ENCODE data around the gene NEMP1. TPM values are rescaled to one million over a fixed set of nuclear protein-coding genes. Genes with fewer than 3 reads are reported as not detected.
"Not testable (repeated sequence)": the region's sequence is repeated elsewhere in the genome, so short reads cannot be mapped to it uniquely, and the experiment has no call there.

The NEMP1 gene
- total and polyA plus RNA-seq, 10 of the 15 experiments (the other 5 are each of a cell fraction or from before 2014, with no cell fraction given): 4.0 to 45.9 (median 19.8) TPM

GRCh38 chr12:57018906-57019305 lies 59.7 kb downstream of the NEMP1 start:
- ChIA-PET POLR2A (no interaction called here), RAD21 (ENCODE audit: unreplicated experiment) (interaction anchor here (1.0 to 2.6 kb wide), 2 partner anchors 17 to 93 kb away, joined by 3 to 9 read pairs; partner anchors contain the start of gene STAT6), CTCF (interaction anchor here (1.1 to 3.5 kb wide), 9 partner anchors 8 to 93 kb away, joined by 3 to 13 read pairs (median 6); partner anchors contain the start of genes STAT6 and ZBTB39), SMC1A (ENCODE audit: uncharacterized antibody, unreplicated experiment) (interaction anchor here (1.0 to 4.4 kb wide), 8 partner anchors 10 to 211 kb away, joined by 3 to 19 read pairs (median 3); partner anchors contain the start of genes SHMT2 and STAT6)
- H4K20me1 ChIP-seq (ENCODE audit: control insufficient read depth, insufficient read depth): no peaks in the 10 kb centered on the region
- intact Hi-C loops (cut with micrococcal nuclease; ENCODE audit: unreplicated experiment): no loop called here
- H3K4me3 ChIP-seq: no peak overlapping the region
- H2AFZ ChIP-seq (ENCODE audit: control insufficient read depth, low read depth, low read length): no peak overlapping the region
- no peak overlapping the region for H3K4me2 ChIP-seq (ENCODE audit: control insufficient read depth, insufficient read depth)
- no peak overlapping the region for H3K9ac ChIP-seq (ENCODE audit: control insufficient read depth, insufficient read depth, low read length)
- no TSS peak for BruUV-seq (replicated peaks)
- no peaks in the 10 kb centered on the region for H3K4me1 ChIP-seq (ENCODE audit: control insufficient read depth, insufficient read depth, low read length)
- 0% methylated on average over 1 of the region's 1 CpG for WGBS (ENCODE audit: insufficient coverage, insufficient replicate concordance, low lambda C conversion rate, missing lambda C conversion rate)
- no peaks in the 10 kb centered on the region for H3K9me3 ChIP-seq (replicated peaks; ENCODE audit: control insufficient read depth, insufficient read depth, low read length)
- no peaks in the 10 kb centered on the region for H3K36me3 ChIP-seq (ENCODE audit: control insufficient read depth in 2 of 2, insufficient read depth in 2 of 2, low read length in 1 of 2)
- H3K27ac ChIP-seq (ENCODE audit: control insufficient read depth, insufficient read depth): no peak overlapping the region
- FAIRE-seq (no peak), DNase-seq (ENCODE audit: low read depth, low spot score) (no peak), ATAC-seq (no peak)
- TF ChIP-seq TCF12 (IDR thresholded peaks at IDR 0.05; ENCODE audit: low read depth, low read length) (no peak), ZBTB33 (IDR thresholded peaks at IDR 0.05) (no peak)
- TF ChIP-seq, protein P1, sequence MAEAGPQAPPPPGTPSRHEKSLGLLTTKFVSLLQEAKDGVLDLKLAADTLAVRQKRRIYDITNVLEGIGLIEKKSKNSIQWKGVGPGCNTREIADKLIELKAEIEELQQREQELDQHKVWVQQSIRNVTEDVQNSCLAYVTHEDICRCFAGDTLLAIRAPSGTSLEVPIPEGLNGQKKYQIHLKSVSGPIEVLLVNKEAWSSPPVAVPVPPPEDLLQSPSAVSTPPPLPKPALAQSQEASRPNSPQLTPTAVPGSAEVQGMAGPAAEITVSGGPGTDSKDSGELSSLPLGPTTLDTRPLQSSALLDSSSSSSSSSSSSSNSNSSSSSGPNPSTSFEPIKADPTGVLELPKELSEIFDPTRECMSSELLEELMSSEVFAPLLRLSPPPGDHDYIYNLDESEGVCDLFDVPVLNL (IDR thresholded peaks at IDR 0.05; ENCODE audit: low read depth, low read length): no peak
- TF ChIP-seq, protein P2, sequence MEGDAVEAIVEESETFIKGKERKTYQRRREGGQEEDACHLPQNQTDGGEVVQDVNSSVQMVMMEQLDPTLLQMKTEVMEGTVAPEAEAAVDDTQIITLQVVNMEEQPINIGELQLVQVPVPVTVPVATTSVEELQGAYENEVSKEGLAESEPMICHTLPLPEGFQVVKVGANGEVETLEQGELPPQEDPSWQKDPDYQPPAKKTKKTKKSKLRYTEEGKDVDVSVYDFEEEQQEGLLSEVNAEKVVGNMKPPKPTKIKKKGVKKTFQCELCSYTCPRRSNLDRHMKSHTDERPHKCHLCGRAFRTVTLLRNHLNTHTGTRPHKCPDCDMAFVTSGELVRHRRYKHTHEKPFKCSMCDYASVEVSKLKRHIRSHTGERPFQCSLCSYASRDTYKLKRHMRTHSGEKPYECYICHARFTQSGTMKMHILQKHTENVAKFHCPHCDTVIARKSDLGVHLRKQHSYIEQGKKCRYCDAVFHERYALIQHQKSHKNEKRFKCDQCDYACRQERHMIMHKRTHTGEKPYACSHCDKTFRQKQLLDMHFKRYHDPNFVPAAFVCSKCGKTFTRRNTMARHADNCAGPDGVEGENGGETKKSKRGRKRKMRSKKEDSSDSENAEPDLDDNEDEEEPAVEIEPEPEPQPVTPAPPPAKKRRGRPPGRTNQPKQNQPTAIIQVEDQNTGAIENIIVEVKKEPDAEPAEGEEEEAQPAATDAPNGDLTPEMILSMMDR (IDR thresholded peaks at IDR 0.05 in 2 of 3, conservative IDR thresholded peaks at IDR 0.05 in 1 of 3; ENCODE audit: control insufficient read depth in 2 of 3, extremely low read depth in 1 of 3, insufficient read depth in 1 of 3, low read depth in 3 of 3, low read length in 3 of 3): no peak
- in situ Hi-C loops (cut with MboI): no loop called here
- H3K27me3 ChIP-seq (replicated peaks in 1 of 2; ENCODE audit: control insufficient read depth in 2 of 2, insufficient read depth in 2 of 2, low read length in 1 of 2): no peaks in the 10 kb centered on the region
- H3K79me2 ChIP-seq (ENCODE audit: control insufficient read depth, insufficient read depth, low read length): no peaks in the 10 kb centered on the region

DNA sequence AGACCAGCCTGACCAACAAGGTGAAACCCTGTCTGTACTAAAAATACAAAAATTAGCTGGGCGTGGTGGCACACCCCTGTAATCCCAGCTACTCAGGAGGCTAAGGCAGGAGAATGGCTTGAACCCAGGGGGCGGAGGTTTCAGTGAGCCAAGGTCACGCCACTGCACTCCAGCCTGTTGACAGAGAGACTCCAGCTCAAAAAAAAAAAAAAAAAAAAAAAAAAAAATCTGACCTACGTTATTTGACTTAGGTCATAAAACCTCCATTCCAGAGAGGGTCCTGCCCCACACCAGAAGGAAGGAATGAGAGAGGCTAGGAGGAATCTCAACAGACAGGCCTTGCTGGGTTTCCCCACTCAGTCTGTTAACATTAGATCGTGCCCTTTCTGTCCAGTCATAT lies 60.2 kb downstream of the NEMP1 start:
- intact Hi-C loops (cut with micrococcal nuclease; ENCODE audit: unreplicated experiment); H3K79me2 ChIP-seq (ENCODE audit: control insufficient read depth, insufficient read depth, low read length); FAIRE-seq; H3K9ac ChIP-seq (ENCODE audit: control insufficient read depth, insufficient read depth, low read length); ATAC-seq; in situ Hi-C loops (cut with MboI); H3K4me1 ChIP-seq (ENCODE audit: control insufficient read depth, insufficient read depth, low read length); BruUV-seq (replicated peaks); H3K4me3 ChIP-seq; H3K27me3 ChIP-seq (replicated peaks in 1 of 2; ENCODE audit: control insufficient read depth in 2 of 2, insufficient read depth in 2 of 2, low read length in 1 of 2); H3K9me3 ChIP-seq (replicated peaks; ENCODE audit: control insufficient read depth, insufficient read depth, low read length); H3K36me3 ChIP-seq (ENCODE audit: control insufficient read depth in 2 of 2, insufficient read depth in 2 of 2, low read length in 1 of 2); H3K27ac ChIP-seq (ENCODE audit: control insufficient read depth, insufficient read depth); H4K20me1 ChIP-seq (ENCODE audit: control insufficient read depth, insufficient read depth); DNase-seq (ENCODE audit: low read depth, low spot score); H3K4me2 ChIP-seq (ENCODE audit: control insufficient read depth, insufficient read depth); H2AFZ ChIP-seq (ENCODE audit: control insufficient read depth, low read depth, low read length): not testable (repeated sequence)
- WGBS (ENCODE audit: insufficient coverage, insufficient replicate concordance, low lambda C conversion rate, missing lambda C conversion rate): 64% methylated on average over 4 of the region's 5 CpGs
- ChIA-PET POLR2A (interaction anchor here (1.4 kb wide), 1 partner anchor 9 kb away, joined by 5 read pairs; no protein-coding TSS in a partner anchor), RAD21 (ENCODE audit: unreplicated experiment) (interaction anchor here (0.9 to 2.6 kb wide), 3 partner anchors 10 to 93 kb away, joined by 3 to 9 read pairs (median 6); partner anchors contain the start of gene STAT6), CTCF (interaction anchor here (0.5 to 3.5 kb wide), 11 partner anchors 9 to 106 kb away, joined by 3 to 13 read pairs (median 6); partner anchors contain the start of genes STAT6 and ZBTB39), SMC1A (ENCODE audit: uncharacterized antibody, unreplicated experiment) (interaction anchor here (1.2 to 4.4 kb wide), 6 partner anchors 10 to 211 kb away, joined by 3 to 19 read pairs (median 4); partner anchors contain the start of genes SHMT2 and STAT6)
